Measurements from ENCODE around the gene TMED9.
"Not testable (repeated sequence)": the region's sequence is repeated elsewhere in the genome, so short reads cannot be mapped to it uniquely, and the experiment has no call there.

The TMED9 gene

GRCh38 chr5:177606071-177607051 lies 14.4 kb downstream of the TMED9 start:
- no peak for DNase-seq (ENCODE audit: low spot score)

DNA sequence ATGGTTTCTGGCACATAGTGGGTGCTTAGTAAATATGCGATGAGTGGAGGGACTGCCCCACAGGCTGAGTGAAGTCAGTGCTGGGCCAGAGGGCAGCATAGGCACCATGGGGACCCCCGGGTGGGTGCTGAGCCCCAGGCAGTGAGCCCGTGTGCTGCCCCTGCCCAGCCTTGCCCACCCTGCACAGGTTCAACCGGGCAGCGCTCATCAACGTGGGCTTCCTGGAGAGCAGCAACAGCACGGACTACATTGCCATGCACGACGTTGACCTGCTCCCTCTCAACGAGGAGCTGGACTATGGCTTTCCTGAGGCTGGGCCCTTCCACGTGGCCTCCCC lies 15.1 kb downstream of the TMED9 start:
- no peak for DNase-seq (ENCODE audit: low spot score)

DNA sequence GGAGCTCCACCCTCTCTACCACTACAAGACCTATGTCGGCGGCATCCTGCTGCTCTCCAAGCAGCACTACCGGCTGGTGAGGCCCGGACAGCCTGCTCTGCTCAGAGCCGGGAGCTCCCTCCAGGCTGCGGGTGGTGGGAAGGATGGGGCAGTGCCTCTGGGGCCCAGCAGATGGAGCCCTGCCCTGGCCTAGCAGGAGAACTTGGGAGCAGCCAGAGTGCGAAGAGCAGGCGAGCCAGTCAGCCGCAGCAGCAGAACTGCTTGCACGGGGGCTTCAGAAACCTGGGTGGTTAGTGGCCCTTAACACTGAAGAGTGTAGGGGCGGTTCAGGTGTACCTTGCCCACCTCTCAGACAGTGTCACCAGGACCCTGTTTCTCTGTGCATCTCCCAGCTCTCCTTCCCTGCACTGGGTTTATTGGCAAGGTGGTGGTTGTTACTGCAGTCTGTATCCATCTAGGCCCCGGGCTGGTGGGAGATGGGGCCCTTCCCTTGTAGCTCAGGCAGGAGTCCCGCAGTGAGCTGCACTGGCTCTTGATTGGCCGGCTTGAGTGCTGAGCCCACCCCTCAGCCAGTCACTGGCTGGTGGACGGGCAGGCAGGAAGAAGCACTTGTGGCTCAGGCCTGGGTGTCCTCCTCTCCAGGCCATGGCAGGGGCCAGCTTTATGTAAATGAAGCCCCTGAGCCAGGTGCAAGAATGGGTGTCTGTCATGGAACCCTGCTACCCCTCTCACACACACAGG lies 15.6 kb downstream of the TMED9 start:
- DNase-seq (ENCODE audit: low spot score): peak; percentile 62

GRCh38 chr5:177608243-177609075 lies 16.5 kb downstream of the TMED9 start:
- DNase-seq (ENCODE audit: low spot score): no peak

GRCh38 chr5:177609076-177610059 lies 17.4 kb downstream of the TMED9 start:
- DNase-seq (ENCODE audit: low spot score): no peak

DNA sequence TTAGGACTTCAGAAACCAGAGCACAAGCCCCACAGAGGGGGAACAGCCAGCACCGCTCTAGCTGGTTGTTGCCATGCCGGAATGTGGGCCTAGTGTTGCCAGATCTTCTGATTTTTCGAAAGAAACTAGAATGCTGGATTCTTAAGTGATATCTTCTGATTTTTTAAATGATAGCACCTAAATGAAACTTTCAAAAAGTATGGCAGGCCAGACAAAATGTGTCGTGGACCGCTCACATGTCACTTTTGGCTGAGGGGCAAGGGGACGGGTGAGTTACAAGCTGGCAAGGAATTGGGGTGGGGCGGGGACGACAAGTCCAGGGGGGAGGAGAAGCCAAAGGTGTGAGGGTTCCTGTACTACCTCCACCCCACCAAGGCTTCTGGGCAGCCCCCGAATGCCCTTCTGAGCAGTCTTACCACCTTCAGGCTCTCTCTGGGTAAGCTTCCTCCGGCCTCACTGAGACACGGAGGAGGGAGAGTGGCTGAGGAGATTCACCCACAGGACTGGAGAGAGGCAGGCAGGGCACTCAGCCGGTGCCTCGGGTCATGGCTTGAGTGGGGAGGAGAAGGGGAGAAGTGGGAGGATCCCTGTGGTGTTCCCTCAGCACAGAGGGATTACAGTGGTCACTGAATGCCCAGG lies 18.2 kb downstream of the TMED9 start:
- no peak for DNase-seq (ENCODE audit: low spot score)

DNA sequence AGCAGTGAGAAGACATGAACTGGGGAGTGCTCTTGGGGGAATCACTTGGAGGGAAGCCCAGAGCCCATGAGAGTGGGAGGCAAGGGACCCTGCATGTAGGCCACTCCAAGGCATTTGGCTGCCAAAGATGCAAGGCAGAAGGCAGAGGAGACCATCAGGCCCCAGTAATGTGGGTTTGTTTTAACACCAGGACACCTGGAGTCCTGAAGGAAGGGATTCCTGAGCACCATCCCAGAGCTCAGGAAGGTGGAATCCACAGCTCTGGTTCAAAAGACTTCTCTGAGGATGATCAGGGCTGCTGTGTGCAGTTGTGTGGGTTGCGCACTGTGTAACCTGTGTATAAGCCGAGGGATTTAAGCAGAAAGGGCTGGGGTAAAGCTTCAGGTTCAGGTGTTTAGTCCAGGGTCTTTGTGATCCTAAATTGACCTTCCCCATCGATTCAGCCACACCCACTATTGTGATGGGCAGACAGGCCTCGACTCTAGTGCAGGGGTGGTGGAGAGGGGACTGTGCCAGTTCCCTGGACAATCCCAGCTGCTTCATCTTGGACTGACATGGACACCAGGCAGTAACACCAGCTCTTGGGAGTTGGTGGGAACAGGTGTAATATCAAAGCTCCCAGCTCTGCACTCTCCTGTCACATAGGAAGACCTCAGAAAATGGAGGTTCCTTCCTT lies 18.9 kb downstream of the TMED9 start:
- no peak for DNase-seq (ENCODE audit: low spot score)

- DNase-seq (ENCODE audit: low spot score): no peak
These were observed 19.6 kb downstream of the TMED9 start for GRCh38 chr5:177611446-177612214.

GRCh38 chr5:177612215-177612673 lies 20.2 kb downstream of the TMED9 start:
- no peak for DNase-seq (ENCODE audit: low spot score)

DNA sequence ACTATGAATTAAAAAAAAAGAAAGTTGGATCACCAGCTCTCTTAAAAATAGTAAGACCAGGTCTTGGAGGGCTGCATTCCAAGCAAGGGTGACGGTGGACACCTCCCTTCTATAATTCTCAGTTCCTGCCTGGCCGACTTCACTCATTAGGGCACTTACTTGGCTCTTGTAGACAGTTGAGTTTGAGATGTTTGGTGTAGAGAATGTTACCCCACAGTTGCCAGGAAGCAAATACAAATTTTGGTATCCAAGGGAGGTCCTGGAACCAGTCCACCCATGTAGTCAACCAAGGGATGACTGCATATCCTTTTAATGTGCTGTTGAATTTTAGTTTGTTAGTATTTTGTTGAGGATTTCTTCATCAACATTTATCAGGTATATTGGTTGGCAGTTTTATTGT lies 28.6 kb downstream of the TMED9 start:
- DNase-seq (ENCODE audit: low spot score): no peak

DNA sequence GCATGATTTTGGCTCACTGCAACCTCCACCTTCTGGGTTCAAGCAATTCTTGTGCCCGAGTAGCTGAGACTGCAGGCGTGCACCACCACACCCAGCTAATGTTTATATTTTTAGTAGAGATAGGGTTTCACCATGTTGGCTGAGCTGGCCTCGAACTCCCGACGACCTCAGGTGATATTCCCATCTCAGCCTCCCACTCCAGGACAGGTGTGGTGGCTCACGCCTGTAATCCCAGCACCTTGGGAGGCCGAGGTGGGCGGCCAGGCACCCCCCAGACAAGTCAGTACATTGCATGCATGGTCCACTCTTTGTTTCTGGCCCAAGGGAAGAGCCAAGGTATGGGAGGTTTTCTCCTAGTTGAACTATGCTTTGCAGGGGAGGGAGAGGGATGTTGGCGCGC lies 32.2 kb downstream of the TMED9 start:
- not testable (repeated sequence) for DNase-seq (ENCODE audit: low spot score)

DNA sequence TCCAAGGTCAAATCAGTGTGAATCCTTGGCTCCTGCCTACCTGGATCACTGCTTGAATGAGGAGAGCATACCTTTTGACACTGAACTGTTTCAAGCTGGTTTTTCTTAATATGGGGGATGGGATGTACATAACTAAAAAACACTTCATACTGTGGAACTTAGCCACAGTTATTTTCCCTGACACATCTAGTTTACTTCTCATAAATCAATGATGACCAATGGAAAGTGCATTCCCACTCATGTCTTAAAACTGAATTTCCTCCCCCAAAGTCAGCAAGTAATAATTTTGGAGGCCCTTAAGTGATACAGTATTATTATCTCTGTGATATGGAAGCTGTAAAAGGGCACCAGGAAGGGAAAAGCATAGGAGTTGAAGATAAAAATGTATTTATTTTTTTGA lies 38.2 kb downstream of the TMED9 start:
- not testable (repeated sequence) for DNase-seq (ENCODE audit: low spot score)

DNA sequence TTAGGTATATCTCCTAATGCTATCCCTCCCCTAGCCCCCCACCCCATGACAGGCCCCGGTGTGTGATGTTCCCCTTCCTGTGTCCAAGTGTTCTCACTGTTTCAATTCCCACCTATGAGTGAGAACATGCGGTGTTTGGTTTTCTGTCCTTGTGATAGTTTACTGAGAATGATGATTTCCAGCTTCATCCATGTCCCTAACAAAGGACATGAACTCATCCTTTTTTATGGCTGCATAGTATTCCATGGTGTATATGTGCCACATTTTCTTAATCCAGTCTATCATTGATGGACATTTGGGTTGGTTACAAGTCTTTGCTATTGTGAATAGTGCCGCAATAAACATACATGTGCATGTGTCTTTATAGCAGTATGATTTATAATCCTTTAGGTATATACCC lies 42.9 kb downstream of the TMED9 start:
- DNase-seq (ENCODE audit: low spot score): not testable (repeated sequence)

DNA sequence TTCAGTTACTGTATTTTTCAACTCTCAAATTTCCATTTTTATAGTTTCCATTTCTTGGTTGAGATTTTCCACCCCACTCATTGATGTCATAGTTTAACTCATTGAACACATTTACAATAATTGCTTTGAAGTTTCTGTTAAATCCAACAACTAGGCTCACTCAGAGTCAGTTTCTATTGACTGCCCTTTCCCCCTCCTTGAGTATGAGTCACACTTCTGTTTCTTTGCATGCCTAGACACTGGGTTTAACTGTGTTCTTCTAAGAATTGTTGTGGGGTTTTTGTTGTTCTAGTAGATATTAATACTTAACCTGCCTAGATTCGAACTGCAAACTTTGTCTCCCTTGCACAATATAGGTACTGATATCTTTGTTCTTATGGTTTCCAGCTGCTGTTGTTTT lies 53.5 kb downstream of the TMED9 start:
- not testable (repeated sequence) for DNase-seq (ENCODE audit: low spot score)
